K562 (cell line): ENCODE measurements around the gene HEBP1. TPM values are rescaled to one million over a fixed set of nuclear protein-coding genes. Genes with fewer than 3 reads are reported as not detected.

Experiments
- CHD7 ChIP-seq: fragments of 200-600 bp; sonication (generic); IDR thresholded peaks from one replicate; pipeline ENCODE4 v1.6.1; 2012; ENCODE audit warnings: mild to moderate bottlenecking, low read depth, low read length, inconsistent platforms
- CREB1 ChIP-seq, 2 experiments: sonication (generic) in 1 of 2; formaldehyde crosslinking in 1 of 2; IDR thresholded peaks; 2 replicates each; pipeline versions ENCODE4 v1.6.1 to v1.8.0; 2012 to 2022; ENCODE audit warnings: inconsistent platforms in 1 of 2, mild to moderate bottlenecking in 1 of 2, missing genetic modification reagents in 1 of 2, moderate library complexity in 1 of 2
- ZNF280A ChIP-seq: fragments of 450-650 bp; IDR thresholded peaks from 2 replicates; pipeline ENCODE4 v1.6.1; 2018; ENCODE audit warnings: mild to moderate bottlenecking, low read depth; ENCODE audit not compliant: partially characterized antibody
- polyA plus RNA-seq, 8 experiments: library from polyadenylated mRNA; depleted of rRNA in 4 of 8; stranded (reverse) in 5 of 8; unstranded in 3 of 8; fragments of >200 nt; fragmentation: Nextera tagmentation in 2 of 8; fragmentation: Illumina TruSeq in 1 of 8; extraction: Ambion mirVana in 2 of 8; extraction: Trizol in 1 of 8; gene quantifications; 2 replicates each; pipeline versions ENCODE4 v1.2.1 to v1.2.3, GENCODE V29; 2011 to 2014; ENCODE audit warnings: inconsistent platforms in 1 of 8, missing spikeins in 1 of 8
- total RNA-seq, 7 experiments: library from RNA; depleted of rRNA in 6 of 7; stranded (reverse); fragments of >200 nt in 6 of 7; fragmentation: Illumina TruSeq in 2 of 7; extraction: Trizol in 2 of 7; gene quantifications; 2 replicates each; pipeline versions ENCODE4 v1.2.1 to v1.2.3, GENCODE V29; 2011 to 2021; ENCODE audit warnings: low replicate concordance in 1 of 7

The HEBP1 gene
- total and polyA plus RNA-seq, 9 of the 15 experiments (the other 6 are each of a cell fraction or from before 2014, with no cell fraction given), result 1.1 to 10.1 (median 2.4) TPM

- no peak for TF ChIP-seq CHD7
- TF ChIP-seq CREB1 (IDR thresholded peaks at IDR 0.05), result no peak
- no peak for TF ChIP-seq CREB1 (CRISPR knock-in tag; IDR thresholded peaks at IDR 0.05)
- no peak for TF ChIP-seq ZNF280A
Observed at GRCh38 chr12:12958886-12959285, 41.2 kb downstream of the HEBP1 start (continued).
